ENCODE measurements around the gene NAV3. TPM values are rescaled to one million over a fixed set of nuclear protein-coding genes. Genes with fewer than 3 reads are reported as not detected.

Gene NAV3
- total and polyA plus RNA-seq, 9 of the 15 experiments (the other 6 are each of a cell fraction or from before 2014, with no cell fraction given): 0.04 TPM; not detected in 8

DNA sequence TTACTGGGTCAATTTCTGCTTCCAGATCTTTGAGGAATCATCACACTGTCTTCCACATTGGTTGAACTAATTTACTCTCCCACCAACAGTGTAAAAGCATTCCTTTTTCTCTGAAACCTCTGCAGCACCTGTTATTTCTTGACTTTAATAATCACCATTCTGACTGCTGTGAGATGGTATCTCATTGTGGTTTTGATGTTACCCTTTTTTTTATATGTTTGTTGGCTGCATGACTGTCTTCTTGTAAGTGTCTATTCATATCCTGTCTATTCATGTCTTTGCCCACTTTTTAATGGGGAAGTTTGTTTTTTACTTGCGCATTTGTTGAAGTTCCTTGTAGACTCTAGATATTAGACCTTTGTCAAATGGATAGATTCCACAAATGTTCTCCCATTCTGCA, 324.9 kb downstream of the NAV3 start (continued):
- TF ChIP-seq, protein P1, sequence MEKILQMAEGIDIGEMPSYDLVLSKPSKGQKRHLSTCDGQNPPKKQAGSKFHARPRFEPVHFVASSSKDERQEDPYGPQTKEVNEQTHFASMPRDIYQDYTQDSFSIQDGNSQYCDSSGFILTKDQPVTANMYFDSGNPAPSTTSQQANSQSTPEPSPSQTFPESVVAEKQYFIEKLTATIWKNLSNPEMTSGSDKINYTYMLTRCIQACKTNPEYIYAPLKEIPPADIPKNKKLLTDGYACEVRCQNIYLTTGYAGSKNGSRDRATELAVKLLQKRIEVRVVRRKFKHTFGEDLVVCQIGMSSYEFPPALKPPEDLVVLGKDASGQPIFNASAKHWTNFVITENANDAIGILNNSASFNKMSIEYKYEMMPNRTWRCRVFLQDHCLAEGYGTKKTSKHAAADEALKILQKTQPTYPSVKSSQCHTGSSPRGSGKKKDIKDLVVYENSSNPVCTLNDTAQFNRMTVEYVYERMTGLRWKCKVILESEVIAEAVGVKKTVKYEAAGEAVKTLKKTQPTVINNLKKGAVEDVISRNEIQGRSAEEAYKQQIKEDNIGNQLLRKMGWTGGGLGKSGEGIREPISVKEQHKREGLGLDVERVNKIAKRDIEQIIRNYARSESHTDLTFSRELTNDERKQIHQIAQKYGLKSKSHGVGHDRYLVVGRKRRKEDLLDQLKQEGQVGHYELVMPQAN (IDR thresholded peaks at IDR 0.05; ENCODE audit: borderline replicate concordance): no peak

DNA sequence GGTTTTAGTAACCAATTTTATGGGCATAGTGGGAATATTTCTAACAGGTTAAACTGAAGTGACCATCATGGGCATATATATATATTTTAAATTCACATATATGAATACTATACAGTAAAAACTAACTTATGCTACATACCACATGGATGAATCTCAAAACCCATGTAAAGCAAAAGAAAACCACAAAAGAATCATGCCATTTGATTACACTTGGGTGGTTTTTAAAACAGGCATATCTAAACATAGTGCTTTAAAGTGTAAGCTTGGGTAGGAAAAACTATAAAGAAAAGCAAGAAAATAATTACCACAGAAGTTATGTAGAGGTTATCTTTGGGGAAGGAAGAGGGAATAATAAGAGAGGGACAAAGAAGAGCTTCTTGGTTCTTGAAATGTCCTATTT, 326.1 kb downstream of the NAV3 start:
- no peak for DNase-seq (ENCODE audit: extremely low read depth in 1 of 4, low spot score in 3 of 4)
- H3K4me3 ChIP-seq: no peak overlapping the region
- in situ Hi-C loops (cut with MboI): no loop called here
- H3K9me3 ChIP-seq (replicated peaks; ENCODE audit: control insufficient read depth, insufficient read depth, low read depth, low read length): no peaks in the 10 kb centered on the region; the same call in 1 of the 2 replicates
- no peak for FAIRE-seq
- no peaks in the 10 kb centered on the region for H3K4me1 ChIP-seq (replicated peaks in 1 of 2; ENCODE audit: control insufficient read depth in 2 of 2, insufficient read depth in 2 of 2, low read length in 2 of 2)
- no peak overlapping the region for H2AFZ ChIP-seq (ENCODE audit: low read depth, low read length)
- no peak overlapping the region for H3K9ac ChIP-seq (ENCODE audit: insufficient read depth in 1 of 2, low read depth in 2 of 2, low read length in 2 of 2)
- no peak overlapping the region for H3K27ac ChIP-seq (ENCODE audit: extremely low read depth, low read depth, low read length)
- CTCF ChIA-PET (ENCODE audit: low intra/inter-chr PET ratio): no interaction called here
- BruUV-seq (replicated peaks): no TSS peak
- no peak overlapping the region for H3K4me2 ChIP-seq (ENCODE audit: insufficient read depth, low read length)
- no peaks in the 10 kb centered on the region for H4K20me1 ChIP-seq (replicated peaks; ENCODE audit: control insufficient read depth, insufficient read depth, low read length)
- no peaks in the 10 kb centered on the region for H3K79me2 ChIP-seq (ENCODE audit: control insufficient read depth, insufficient read depth, low read length)
- ATAC-seq: no peak
- H3K27me3 ChIP-seq (ENCODE audit: control insufficient read depth in 2 of 2, insufficient read depth in 2 of 2, low read length in 2 of 2): no peaks in the 10 kb centered on the region
- no peaks in the 10 kb centered on the region for H3K9me1 ChIP-seq (ENCODE audit: control insufficient read depth, insufficient read depth, low read length)
- H3K36me3 ChIP-seq (ENCODE audit: control insufficient read depth, insufficient read depth, low read length): no peaks in the 10 kb centered on the region
- intact Hi-C loops (cut with micrococcal nuclease): no loop called here
- POLR2A ChIA-PET: no interaction called here
- no peak for TF ChIP-seq ZZZ3 (IDR thresholded peaks at IDR 0.05)
- TF ChIP-seq SIRT6 (IDR thresholded peaks at IDR 0.05; ENCODE audit: low read depth, low read length): no peak
- no peak for TF ChIP-seq PHTF2 (CRISPR knock-in tag; IDR thresholded peaks at IDR 0.05)
- no peak for TF ChIP-seq HEY1 (CRISPR knock-in tag; IDR thresholded peaks at IDR 0.05; ENCODE audit: borderline replicate concordance)
- no peak for TF ChIP-seq NCOA6 (IDR thresholded peaks at IDR 0.05)
- TF ChIP-seq, protein P2, sequence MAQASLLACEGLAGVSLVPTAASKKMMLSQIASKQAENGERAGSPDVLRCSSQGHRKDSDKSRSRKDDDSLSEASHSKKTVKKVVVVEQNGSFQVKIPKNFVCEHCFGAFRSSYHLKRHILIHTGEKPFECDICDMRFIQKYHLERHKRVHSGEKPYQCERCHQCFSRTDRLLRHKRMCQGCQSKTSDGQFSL (CRISPR knock-in tag; IDR thresholded peaks at IDR 0.05): no peak
- TF ChIP-seq, protein P2 (tag; IDR thresholded peaks at IDR 0.05): no peak
- TF ChIP-seq, protein P3, sequence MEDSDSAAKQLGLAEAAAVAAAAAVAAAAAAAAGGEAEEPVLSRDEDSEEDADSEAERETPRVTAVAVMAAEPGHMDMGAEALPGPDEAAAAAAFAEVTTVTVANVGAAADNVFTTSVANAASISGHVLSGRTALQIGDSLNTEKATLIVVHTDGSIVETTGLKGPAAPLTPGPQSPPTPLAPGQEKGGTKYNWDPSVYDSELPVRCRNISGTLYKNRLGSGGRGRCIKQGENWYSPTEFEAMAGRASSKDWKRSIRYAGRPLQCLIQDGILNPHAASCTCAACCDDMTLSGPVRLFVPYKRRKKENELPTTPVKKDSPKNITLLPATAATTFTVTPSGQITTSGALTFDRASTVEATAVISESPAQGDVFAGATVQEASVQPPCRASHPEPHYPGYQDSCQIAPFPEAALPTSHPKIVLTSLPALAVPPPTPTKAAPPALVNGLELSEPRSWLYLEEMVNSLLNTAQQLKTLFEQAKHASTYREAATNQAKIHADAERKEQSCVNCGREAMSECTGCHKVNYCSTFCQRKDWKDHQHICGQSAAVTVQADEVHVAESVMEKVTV (CRISPR knock-in tag; IDR thresholded peaks at IDR 0.05): no peak
- no peak for TF ChIP-seq PCBP2 (IDR thresholded peaks at IDR 0.05; ENCODE audit: low read depth, low read length, poor library complexity, severe bottlenecking)
- TF ChIP-seq, protein P4, sequence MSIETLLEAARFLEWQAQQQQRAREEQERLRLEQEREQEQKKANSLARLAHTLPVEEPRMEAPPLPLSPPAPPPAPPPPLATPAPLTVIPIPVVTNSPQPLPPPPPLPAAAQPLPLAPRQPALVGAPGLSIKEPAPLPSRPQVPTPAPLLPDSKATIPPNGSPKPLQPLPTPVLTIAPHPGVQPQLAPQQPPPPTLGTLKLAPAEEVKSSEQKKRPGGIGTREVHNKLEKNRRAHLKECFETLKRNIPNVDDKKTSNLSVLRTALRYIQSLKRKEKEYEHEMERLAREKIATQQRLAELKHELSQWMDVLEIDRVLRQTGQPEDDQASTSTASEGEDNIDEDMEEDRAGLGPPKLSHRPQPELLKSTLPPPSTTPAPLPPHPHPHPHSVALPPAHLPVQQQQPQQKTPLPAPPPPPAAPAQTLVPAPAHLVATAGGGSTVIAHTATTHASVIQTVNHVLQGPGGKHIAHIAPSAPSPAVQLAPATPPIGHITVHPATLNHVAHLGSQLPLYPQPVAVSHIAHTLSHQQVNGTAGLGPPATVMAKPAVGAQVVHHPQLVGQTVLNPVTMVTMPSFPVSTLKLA (conservative IDR thresholded peaks at IDR 0.05): no peak
- TF ChIP-seq, protein P5, sequence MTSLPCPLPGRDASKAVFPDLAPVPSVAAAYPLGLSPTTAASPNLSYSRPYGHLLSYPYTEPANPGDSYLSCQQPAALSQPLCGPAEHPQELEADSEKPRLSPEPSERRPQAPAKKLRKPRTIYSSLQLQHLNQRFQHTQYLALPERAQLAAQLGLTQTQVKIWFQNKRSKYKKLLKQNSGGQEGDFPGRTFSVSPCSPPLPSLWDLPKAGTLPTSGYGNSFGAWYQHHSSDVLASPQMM (CRISPR knock-in tag; IDR thresholded peaks at IDR 0.05): no peak
- no peak for TF ChIP-seq ZNF146 (CRISPR knock-in tag; IDR thresholded peaks at IDR 0.05; ENCODE audit: unreplicated experiment)
